HCT116 (cell line): ENCODE data around the gene FAM110D. TPM values are rescaled to one million over a fixed set of nuclear protein-coding genes. Genes with fewer than 3 reads are reported as not detected.

Experiments used
- ATAC-seq: fragments of 200-7000 bp; cut with Tn5 transposase; 2 replicates; pipeline ENCODE4 v1.9.1; 2020; ENCODE audit warnings: mild to moderate bottlenecking, moderate library complexity
- BruUV-seq: library from RNA; stranded (reverse); fragments of 400-500 nt; replicated peaks from 2 replicates; lab custom pipeline; 2021; lab: Mats Ljungman, UMichigan
- CTCF ChIA-PET: fragments of 300-600 bp; sonication (Branson Sonifier 250); formaldehyde crosslinking; loops from one replicate; lab custom pipeline; 2021; ENCODE audit warnings: antibody characterized with exemption; lab: Charles Lee
- POLR2A ChIA-PET: fragments of 300-600, 350-600 bp; sonication (Branson Sonifier 250); formaldehyde crosslinking; loops from one replicate; lab custom pipeline; 2021; ENCODE audit warnings: antibody characterized with exemption; lab: Charles Lee
- RAD21 ChIA-PET, 2 experiments: fragments of 300-600 bp; sonication (Branson Sonifier 250); formaldehyde crosslinking; loops; one replicate each; lab custom pipeline; 2023; ENCODE audit warnings: low total read pairs in 2 of 2; ENCODE audit not compliant: uncharacterized antibody in 2 of 2, unreplicated experiment in 2 of 2, low non-redundant PET in 1 of 2; lab: Charles Lee
- DNase-seq: peaks from one replicate; pipeline ENCODE4 v3.0.0-alpha.2; 2010; ENCODE audit warnings: low read depth, low spot score
- H2AFZ ChIP-seq: fragments of 200-600 bp; shearing (Covaris generic), sonication (generic); 2 replicates; pipeline ENCODE4 v1.6.1; 2017; ENCODE audit warnings: low read depth, mixed run types, mixed read lengths, antibody characterized with exemption, low read length; ENCODE audit not compliant: poor library complexity, severe bottlenecking
- H3K27ac ChIP-seq: 2 replicates; pipeline ENCODE4 v1.5.1; 2012; ENCODE audit warnings: low read depth, low read length
- H3K27me3 ChIP-seq: fragments of 200-600 bp; sonication (generic); 2 replicates; pipeline ENCODE4 v1.6.1; 2016; ENCODE audit warnings: mixed run types, low read length, mixed read lengths; ENCODE audit not compliant: insufficient read depth
- H3K36me3 ChIP-seq, 2 experiments: fragments of 200-500 bp in 1 of 2; fragments of 200-600 bp in 1 of 2; sonication (Bioruptor generic) in 1 of 2; sonication (generic) in 1 of 2; 2 replicates each; pipeline versions ENCODE4 v1.5.1 to v1.6.1; 2014 to 2016; ENCODE audit warnings: low read length in 2 of 2, inconsistent platforms in 1 of 2, mixed read lengths in 1 of 2, mixed run types in 1 of 2; ENCODE audit not compliant: insufficient read depth in 2 of 2, control insufficient read depth in 1 of 2
- H3K4me1 ChIP-seq, 2 experiments: fragments of 200-600 bp in 1 of 2; sonication (generic) in 1 of 2; 2 replicates each; pipeline versions ENCODE4 v1.5.1 to v1.6.1; 2012 to 2017; ENCODE audit warnings: low read length in 2 of 2, inconsistent platforms in 1 of 2, mild to moderate bottlenecking in 1 of 2, mixed read lengths in 1 of 2, mixed run types in 1 of 2, moderate library complexity in 1 of 2; ENCODE audit not compliant: insufficient read depth in 2 of 2, control insufficient read depth in 1 of 2
- H3K4me2 ChIP-seq: fragments of 200-600 bp; sonication (generic); 2 replicates; pipeline ENCODE4 v1.6.1; 2017; ENCODE audit warnings: mixed run types, low read length, mixed read lengths
- H3K4me3 ChIP-seq, 2 experiments: fragments of 200-600 bp in 1 of 2; sonication (generic) in 1 of 2; replicated peaks in 1 of 2; 2 replicates each; pipeline ENCODE4 v1.5.1; 2011 to 2016; ENCODE audit warnings: low read length in 2 of 2, control low read depth in 1 of 2, low read depth in 1 of 2, mild to moderate bottlenecking in 1 of 2, mixed read lengths in 1 of 2, mixed run types in 1 of 2
- H3K79me2 ChIP-seq: fragments of 200-600 bp; sonication (generic); 2 replicates; pipeline ENCODE4 v1.6.1; 2017; ENCODE audit warnings: mild to moderate bottlenecking, mixed run types, low read length, moderate library complexity, mixed read lengths; ENCODE audit not compliant: insufficient read depth
- H3K9ac ChIP-seq: fragments of 200-600 bp; sonication (generic); 2 replicates; pipeline ENCODE4 v1.6.1; 2016; ENCODE audit warnings: low read length, mixed read lengths
- H3K9me2 ChIP-seq: fragments of 200-600 bp; sonication (generic), shearing (Covaris generic); 2 replicates; pipeline ENCODE4 v1.6.1; 2017; ENCODE audit warnings: mixed run types, mild to moderate bottlenecking, moderate library complexity; ENCODE audit not compliant: insufficient read depth
- H3K9me3 ChIP-seq, 2 experiments: fragments of 200-500 bp in 1 of 2; fragments of 200-600 bp in 1 of 2; sonication (Bioruptor generic) in 1 of 2; sonication (generic) in 1 of 2; 2 replicates each; pipeline ENCODE4 v1.6.1; 2014 to 2017; ENCODE audit warnings: low read length in 2 of 2, mixed read lengths in 2 of 2, inconsistent platforms in 1 of 2, low read depth in 1 of 2, mild to moderate bottlenecking in 1 of 2, mixed run types in 1 of 2, moderate library complexity in 1 of 2; ENCODE audit not compliant: control insufficient read depth in 1 of 2, insufficient read depth in 1 of 2
- H4K20me1 ChIP-seq: fragments of 200-600 bp; sonication (generic), shearing (Covaris generic); 2 replicates; pipeline ENCODE4 v1.6.1; 2017; ENCODE audit warnings: mixed run types, mild to moderate bottlenecking, moderate library complexity; ENCODE audit not compliant: insufficient read depth
- ATF3 ChIP-seq: IDR thresholded peaks from 2 replicates; pipeline ENCODE4 v1.6.1; 2012
- CBX3 ChIP-seq: IDR thresholded peaks from 2 replicates; pipeline ENCODE4 v1.6.1; 2012; ENCODE audit warnings: low read depth
- CEBPB ChIP-seq: IDR thresholded peaks from 2 replicates; pipeline ENCODE4 v1.6.1; 2012; ENCODE audit warnings: low read depth
- CTCF ChIP-seq, 3 experiments: fragments of 200-600 bp in 1 of 3; sonication (generic) in 1 of 3; IDR thresholded peaks in 2 of 3; conservative IDR thresholded peaks in 1 of 3; 2 replicates each; pipeline ENCODE4 v1.5.1; 2012 to 2017; ENCODE audit warnings: low read depth in 2 of 3, low read length in 2 of 3, antibody characterized with exemption in 1 of 3, borderline replicate concordance in 1 of 3, control low read depth in 1 of 3, mild to moderate bottlenecking in 1 of 3, mixed read lengths in 1 of 3, mixed run types in 1 of 3, moderate library complexity in 1 of 3; ENCODE audit not compliant: insufficient read depth in 1 of 3
- EGR1 ChIP-seq: IDR thresholded peaks from 2 replicates; pipeline ENCODE4 v1.6.1; 2012; ENCODE audit warnings: low read depth
- ELF1 ChIP-seq: IDR thresholded peaks from 2 replicates; pipeline ENCODE4 v1.6.1; 2012; ENCODE audit warnings: low read depth, borderline replicate concordance
- EZH2phosphoT487 ChIP-seq: fragments of 200-600 bp; IDR thresholded peaks from 2 replicates; pipeline ENCODE4 v1.6.1; 2018; ENCODE audit warnings: antibody characterized with exemption, borderline replicate concordance
- JUND ChIP-seq: IDR thresholded peaks from 2 replicates; pipeline ENCODE4 v1.6.1; 2012
- MAX ChIP-seq: IDR thresholded peaks from 2 replicates; pipeline ENCODE4 v1.6.1; 2012
- RAD21 ChIP-seq: IDR thresholded peaks from 2 replicates; pipeline ENCODE4 v1.6.1; 2012; ENCODE audit warnings: low read depth, mild to moderate bottlenecking
- REST ChIP-seq: IDR thresholded peaks from 2 replicates; pipeline ENCODE4 v1.6.1; 2012; ENCODE audit warnings: low read depth
- SIN3A ChIP-seq: IDR thresholded peaks from 2 replicates; pipeline ENCODE4 v1.6.1; 2012; ENCODE audit warnings: low read depth
- SP1 ChIP-seq: IDR thresholded peaks from 2 replicates; pipeline ENCODE4 v1.6.1; 2012; ENCODE audit warnings: low read depth
- ZFX ChIP-seq: fragments of 450-650 bp; IDR thresholded peaks from 2 replicates; pipeline ENCODE4 v1.6.1; 2017
- ZNF274 ChIP-seq: fragments of 200-500 bp; sonication (Bioruptor generic); IDR thresholded peaks from 2 replicates; pipeline ENCODE4 v1.6.1; 2014; ENCODE audit warnings: mild to moderate bottlenecking, low read depth, low read length, inconsistent platforms
- intact Hi-C: fragments of 100-400 bp; cut with micrococcal nuclease; formaldehyde crosslinking; loops from 2 replicates; pipeline ENCODE4 v1.10.0; 2022
- total RNA-seq: library from RNA; stranded (reverse); gene quantifications from one replicate; pipeline ENCODE4 v1.2.1, GENCODE V29; 2021; ENCODE audit not compliant: unreplicated experiment

FAM110D gene
- total RNA-seq, 1 experiment from 2014 or later = 0.34 TPM

GRCh38 chr1:26188477-26188876, 29.6 kb downstream of the FAM110D start:
- DNase-seq (no peak), ATAC-seq (no peak)
- RAD21 ChIA-PET = no interaction called here
- Histone ChIP-seq H3K9me3 (no peaks in the 10 kb centered on the region), H3K4me3 (no peak overlapping the region), H3K79me2 (no peaks in the 10 kb centered on the region), H4K20me1 (no peaks in the 10 kb centered on the region), H3K27me3 (no peaks in the 10 kb centered on the region), H3K9ac (no peak overlapping the region), H3K36me3 (no peaks in the 10 kb centered on the region; a peak in 1 of 4 replicates), H2AFZ (no peak overlapping the region), H3K27ac (no peak overlapping the region), H3K9me2 (no peaks in the 10 kb centered on the region), H3K4me1 (no peaks in the 10 kb centered on the region), H3K4me2 (no peak overlapping the region)
- intact Hi-C loops = no loop called here
- POLR2A ChIA-PET = no interaction called here
- no TSS peak for BruUV-seq
- CTCF ChIA-PET = interaction anchor here (2.6 kb wide), 2 partner anchors 11 to 45 kb away, joined by 13 to 16 read pairs; partner anchors contain the start of genes CEP85 and CNKSR1
- TF ChIP-seq REST (no peak), MAX (no peak)

- Histone ChIP-seq H3K27me3 (no peaks in the 10 kb centered on the region), H3K36me3 (no peaks in the 10 kb centered on the region; a peak in 1 of 4 replicates), H4K20me1 (no peaks in the 10 kb centered on the region), H3K9me2 (no peaks in the 10 kb centered on the region), H3K9ac (no peak overlapping the region), H3K9me3 (no peaks in the 10 kb centered on the region), H3K4me2 (no peak overlapping the region), H3K27ac (no peak overlapping the region), H3K79me2 (no peaks in the 10 kb centered on the region), H3K4me3 (no peak overlapping the region), H2AFZ (no peak overlapping the region), H3K4me1 (no peaks in the 10 kb centered on the region)
- DNase-seq (no peak), ATAC-seq (no peak)
- intact Hi-C loops = no loop called here
- ChIA-PET RAD21 (no interaction called here), POLR2A (no interaction called here), CTCF (interaction anchor here (2.6 kb wide), 2 partner anchors 12 to 44 kb away, joined by 13 to 16 read pairs; partner anchors contain the start of genes CEP85 and CNKSR1)
- TSS peak; percentile 50 for BruUV-seq
- TF ChIP-seq ZFX (no peak), EZH2phosphoT487 (no peak), ATF3 (no peak), JUND (no peak), EGR1 (no peak), RAD21 (no peak), SP1 (no peak), ELF1 (no peak), SIN3A (no peak), CTCF (IDR thresholded peaks at IDR 0.05 in 2 of 3, conservative IDR thresholded peaks at IDR 0.05 in 1 of 3; ENCODE audit: borderline replicate concordance in 1 of 3, insufficient read depth in 1 of 3, low read depth in 2 of 3, low read length in 2 of 3) (no peak), ZNF274 (no peak), CEBPB (no peak), CBX3 (no peak)
Measured at GRCh38 chr1:26189331-26189730, 30.5 kb downstream of the FAM110D start.
